Endothelial cell of umbilical vein (primary cell): ENCODE measurements around the gene RAB11B.

Experiments
- CTCF ChIP-seq, 2 donors: IDR thresholded peaks; 1 replicate in 1 of 2; 2 replicates in 1 of 2; pipeline ENCODE4 v1.5.1; 2011; ENCODE audit warnings: low read length in 2 of 2, mild to moderate bottlenecking in 2 of 2, moderate library complexity in 2 of 2, control low read depth in 1 of 2, inconsistent platforms in 1 of 2, low read depth in 1 of 2; ENCODE audit not compliant: insufficient read depth in 1 of 2; ENCODE audit errors: extremely low read depth in 1 of 2
- EZH2 ChIP-seq: IDR thresholded peaks from 2 replicates; pipeline ENCODE4 v1.6.1; 2012; ENCODE audit warnings: borderline replicate concordance, low read depth, mild to moderate bottlenecking, moderate library complexity, low read length, inconsistent platforms; ENCODE audit not compliant: severe bottlenecking
- FOS ChIP-seq: IDR thresholded peaks from 2 replicates; pipeline ENCODE4 v1.6.1; 2011; ENCODE audit warnings: mild to moderate bottlenecking, low read length, moderate library complexity, borderline replicate concordance; ENCODE audit not compliant: insufficient read depth
- JUN ChIP-seq: IDR thresholded peaks from 2 replicates; pipeline ENCODE4 v1.6.1; 2011; ENCODE audit warnings: borderline replicate concordance, low read depth; ENCODE audit not compliant: insufficient read length, insufficient read depth
- MAX ChIP-seq: IDR thresholded peaks from 2 replicates; pipeline ENCODE4 v1.6.1; 2011; ENCODE audit not compliant: insufficient read depth, insufficient read length
- MYC ChIP-seq: IDR thresholded peaks from one replicate; pipeline ENCODE4 v1.6.1; 2011; ENCODE audit warnings: mild to moderate bottlenecking, low read depth, low read length
- POLR2A ChIP-seq: IDR thresholded peaks from 2 replicates; pipeline ENCODE4 v1.6.1; 2012; ENCODE audit warnings: low read depth, mild to moderate bottlenecking, control low read depth, low read length
- POLR2AphosphoS5 ChIP-seq: IDR thresholded peaks from 2 replicates; pipeline ENCODE4 v1.6.1; 2012; ENCODE audit warnings: low read depth, mild to moderate bottlenecking, control low read depth, low read length, moderate library complexity; ENCODE audit not compliant: insufficient read depth

GRCh38 chr19:8342684-8343482 lies 47.3 kb upstream of the RAB11B start, which contains the start of gene KANK3:
- TF ChIP-seq CTCF (IDR thresholded peaks at IDR 0.05; ENCODE audit: extremely low read depth in 1 of 2, insufficient read depth in 1 of 2, low read depth in 1 of 2, low read length in 2 of 2) (no peak), POLR2A (peak; percentile 88), EZH2 (no peak), POLR2AphosphoS5 (peak; percentile 62), MAX (no peak), MYC (no peak), JUN (no peak), FOS (no peak)
